Astrocyte of the spinal cord (primary cell): ENCODE measurements around the gene ZNF830.
"Not testable (repeated sequence)": the region's sequence is repeated elsewhere in the genome, so short reads cannot be mapped to it uniquely, and the experiment has no call there.

Source experiments
- DNase-seq: peaks from one replicate; pipeline ENCODE4 v3.0.0; 2011; ENCODE audit warnings: low read depth, low spot score
- H3K4me3 ChIP-seq: 2 replicates; pipeline ENCODE4 v1.5.1; 2011; ENCODE audit warnings: low read depth, mild to moderate bottlenecking, low read length, moderate library complexity
- CTCF ChIP-seq: IDR thresholded peaks from 2 replicates; pipeline ENCODE4 v1.5.1; 2012; ENCODE audit warnings: low read depth, mild to moderate bottlenecking, low read length, inconsistent platforms
- in situ Hi-C: cut with HindIII; loops from 2 replicates; pipeline ENCODE4 v1.10.0; 2017; ENCODE audit warnings: low sequenced_read_pairs

The ZNF830 gene

GRCh38 chr17:34999456-34999855 is 38.1 kb downstream of the ZNF830 start:
- DNase-seq: no peak
- H3K4me3 ChIP-seq: no peak overlapping the region
- TF ChIP-seq CTCF: no peak
- in situ Hi-C loops: no loop called here

GRCh38 chr17:35000965-35001364 is 39.6 kb downstream of the ZNF830 start:
- not testable (repeated sequence) for H3K4me3 ChIP-seq, DNase-seq

GRCh38 chr17:35001549-35001948 is 40.2 kb downstream of the ZNF830 start:
- in situ Hi-C loops: no loop called here
- DNase-seq: no peak

More at GRCh38 chr17:35000965-35001364, 39.6 kb downstream of the ZNF830 start:
- in situ Hi-C loops: not testable (repeated sequence)

GRCh38 chr17:35002876-35003551 is 41.7 kb downstream of the ZNF830 start:
- no peak overlapping the region for H3K4me3 ChIP-seq
- DNase-seq: peak; percentile 51
- in situ Hi-C loops: no loop called here
- TF ChIP-seq CTCF: no peak

More at GRCh38 chr17:35001549-35001948, 40.2 kb downstream of the ZNF830 start:
- no peak for TF ChIP-seq CTCF
- H3K4me3 ChIP-seq: no peak overlapping the region

- TF ChIP-seq CTCF: no peak
- no peak for DNase-seq
- no peak overlapping the region for H3K4me3 ChIP-seq
- in situ Hi-C loops: no loop called here
These were observed 42.4 kb downstream of the ZNF830 start for GRCh38 chr17:35003778-35004177.

- in situ Hi-C loops: no loop called here
- no peak overlapping the region for H3K4me3 ChIP-seq
- no peak for TF ChIP-seq CTCF
- DNase-seq: no peak
These were observed 45.0 kb downstream of the ZNF830 start for GRCh38 chr17:35006345-35006744.

GRCh38 chr17:35006961-35007360 is 45.6 kb downstream of the ZNF830 start:
- H3K4me3 ChIP-seq: no peak overlapping the region
- DNase-seq: no peak
- in situ Hi-C loops: no loop called here
- no peak for TF ChIP-seq CTCF
